Activated CD8-positive, alpha-beta memory T cell treated with anti-CD3 and anti-CD28 coated beads for 24 hours (primary cell): ENCODE data around the gene AP1M2.
"Not testable (repeated sequence)": the region's sequence is repeated elsewhere in the genome, so short reads cannot be mapped to it uniquely, and the experiment has no call there.

Experiments
- DNase-seq: peaks from one replicate; pipeline ENCODE4 v3.0.0-alpha.2; 2020

AP1M2 gene

DNA sequence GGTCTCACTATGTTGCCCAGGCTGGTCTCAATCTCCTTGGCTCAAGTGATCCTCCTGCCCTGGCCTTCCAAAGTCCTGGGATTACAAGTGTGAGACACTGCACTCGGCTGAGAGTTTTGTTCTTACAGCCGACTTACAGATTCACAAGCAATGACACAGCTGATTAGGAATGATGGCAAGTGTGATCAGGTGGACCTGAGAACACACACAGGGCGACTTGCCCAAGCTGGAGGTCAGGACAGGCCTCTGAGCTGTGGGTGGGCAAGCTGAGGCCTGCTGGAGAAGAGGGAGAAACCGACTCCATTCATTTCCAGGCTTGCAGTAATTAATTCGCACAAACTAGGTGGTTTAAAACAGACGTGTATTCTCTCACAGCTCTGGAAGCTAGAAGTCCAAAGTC is 51.5 kb downstream of the AP1M2 start:
- no peak for DNase-seq

DNA sequence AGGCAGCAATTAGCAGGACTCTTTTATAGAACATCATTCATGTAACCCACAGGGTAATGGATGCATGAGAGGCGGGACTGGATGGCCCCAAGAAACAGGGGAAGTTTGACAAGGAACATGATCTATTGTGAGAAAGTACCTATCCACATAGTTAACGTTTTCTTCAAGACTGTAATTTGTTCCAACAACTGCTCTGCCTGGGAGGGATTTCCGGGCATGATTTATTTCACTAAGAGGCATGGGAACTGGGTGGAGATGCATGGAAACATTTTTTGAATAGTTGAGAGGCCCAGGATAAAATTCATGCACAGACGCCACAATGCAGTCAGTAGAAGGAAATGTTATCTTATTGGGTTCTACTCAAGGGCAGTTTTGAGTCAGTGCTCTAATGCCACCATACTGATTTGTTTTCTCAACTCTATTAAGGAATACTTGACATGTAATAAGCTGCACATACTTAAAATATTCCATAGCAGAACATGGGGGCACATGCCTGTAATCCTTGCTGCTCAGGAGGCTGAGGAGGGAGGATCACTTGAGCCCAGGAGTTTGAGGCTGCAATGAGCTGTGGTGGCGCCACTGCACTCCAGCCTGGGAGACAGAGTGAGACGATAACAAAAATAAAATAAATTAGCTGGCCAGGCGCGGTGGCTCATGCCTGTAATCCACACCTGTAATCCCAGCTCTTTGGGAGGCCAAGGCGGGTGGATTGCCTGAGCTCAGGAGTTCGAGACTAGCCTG is 53.3 kb downstream of the AP1M2 start:
- no peak for DNase-seq

DNA sequence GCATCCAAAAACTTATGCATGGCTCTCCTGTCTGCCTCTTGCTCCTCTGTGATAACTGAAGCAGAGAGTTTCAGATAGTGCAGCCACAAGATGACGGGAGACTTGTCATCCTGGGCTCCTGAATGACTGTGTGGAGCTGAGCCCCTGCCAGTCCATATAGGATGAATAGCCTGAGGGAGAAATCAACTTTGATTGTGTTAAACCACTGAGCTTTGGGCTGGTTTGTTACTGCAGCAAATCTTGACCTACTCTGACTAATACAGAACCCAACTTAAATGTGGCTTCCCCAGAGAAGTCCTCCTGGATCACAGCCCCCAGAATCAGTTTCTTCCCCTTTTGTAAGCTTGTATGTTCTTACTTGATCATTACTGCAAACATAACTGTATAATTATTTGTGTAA is 54.7 kb downstream of the AP1M2 start:
- no peak for DNase-seq

DNA sequence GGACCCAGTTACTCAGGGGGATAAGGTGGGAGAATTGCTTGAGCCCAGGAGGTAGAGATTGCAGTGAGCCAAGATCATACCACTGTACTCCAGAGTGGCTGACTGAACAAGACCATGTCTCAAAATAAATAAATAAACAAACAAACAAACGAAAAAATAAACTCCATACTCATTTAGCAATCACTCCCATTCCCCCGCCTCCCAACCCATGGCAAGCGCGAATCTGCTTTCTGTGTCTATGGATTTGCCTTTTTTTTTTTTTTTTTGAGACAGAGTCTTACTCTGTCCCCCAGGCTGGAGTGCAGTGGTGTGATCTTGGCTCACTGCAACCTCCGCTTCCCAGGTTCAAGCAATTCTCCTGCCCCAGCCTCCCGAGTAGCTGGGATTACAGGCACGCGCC is 60.2 kb downstream of the AP1M2 start:
- DNase-seq: not testable (repeated sequence)

DNA sequence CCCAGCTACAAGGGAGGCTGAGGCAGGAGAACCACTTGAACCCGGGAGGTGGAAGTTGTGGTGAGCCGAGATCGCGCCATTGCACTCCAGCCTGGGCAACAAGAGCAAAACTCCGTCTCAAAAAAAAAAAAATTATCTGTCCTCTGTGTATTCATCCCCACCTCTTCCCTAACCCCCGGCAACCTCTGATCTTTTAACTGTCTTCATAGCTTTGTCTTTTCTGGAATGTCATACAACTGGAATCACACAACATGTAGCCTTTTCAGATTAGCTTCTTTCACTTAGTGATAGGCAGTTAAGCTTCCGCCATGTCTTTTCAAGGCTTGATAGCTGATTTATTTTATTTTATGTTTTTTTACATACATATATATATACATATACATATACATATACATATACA is 61.5 kb downstream of the AP1M2 start:
- no peak for DNase-seq

DNA sequence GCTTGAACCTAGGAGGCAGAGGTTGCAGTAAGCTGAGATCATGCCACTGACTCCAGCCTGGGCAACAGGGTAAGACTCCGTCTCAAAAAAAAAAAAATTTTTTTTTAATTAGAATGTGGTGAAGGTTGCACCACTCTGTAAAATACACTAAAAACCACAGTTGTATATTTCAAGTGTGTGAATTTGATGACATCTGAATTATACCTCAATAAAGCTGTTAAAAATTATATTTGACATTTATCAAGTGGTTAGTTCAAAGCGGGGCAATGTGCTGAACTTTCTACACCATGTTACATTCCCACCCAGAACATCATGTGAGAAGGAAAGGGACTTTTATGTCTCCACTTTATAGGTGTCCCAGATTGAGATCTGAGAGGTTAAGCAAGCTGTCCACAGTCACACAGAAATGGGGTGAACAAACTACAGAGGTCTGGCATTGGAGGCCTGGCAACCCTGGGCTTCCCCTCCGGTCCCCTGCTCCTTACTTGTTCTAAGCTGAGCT is 63.9 kb downstream of the AP1M2 start:
- no peak for DNase-seq
